ENCODE measurements around the gene UPF2. TPM values are rescaled to one million over a fixed set of nuclear protein-coding genes. Genes with fewer than 3 reads are reported as not detected.
"Not testable (repeated sequence)": the region's sequence is repeated elsewhere in the genome, so short reads cannot be mapped to it uniquely, and the experiment has no call there.

The UPF2 gene
- total RNA-seq, 1 donor from 2014 or later = 7.9 TPM

GRCh38 chr10:12010353-12010752 lies 32.3 kb downstream of the UPF2 start:
- Histone ChIP-seq H3K9me3 (peaks cover 8 to 9% of the 10 kb centered on the region in 2 donors), H3K4me3 (no peak overlapping the region), H3K27ac (no peak overlapping the region), H3K4me1 (no peaks in the 10 kb centered on the region), H3K36me3 (peaks cover 37 to 60% of the 10 kb centered on the region in 2 donors), H3K27me3 (no peaks in the 10 kb centered on the region)
- intact Hi-C loops (cut with DNase I) = no loop called here
- no peak for TF ChIP-seq CTCF (IDR thresholded peaks at IDR 0.05)
- no peak for DNase-seq (ENCODE audit: low spot score in 2 of 2)

- H3K9me3 ChIP-seq; H3K27ac ChIP-seq; intact Hi-C loops (cut with DNase I); H3K27me3 ChIP-seq; H3K4me3 ChIP-seq; DNase-seq (ENCODE audit: low spot score in 2 of 2); H3K4me1 ChIP-seq: not testable (repeated sequence)
- H3K36me3 ChIP-seq = peaks cover 39 to 68% of the 10 kb centered on the region in 2 donors
Observed at GRCh38 chr10:12008842-12009241, 33.8 kb downstream of the UPF2 start.

GRCh38 chr10:12006671-12007070 lies 35.9 kb downstream of the UPF2 start:
- Histone ChIP-seq H3K27me3 (no peaks in the 10 kb centered on the region), H3K4me3 (no peak overlapping the region), H3K4me1 (no peaks in the 10 kb centered on the region), H3K36me3 (peaks cover 40 to 68% of the 10 kb centered on the region in 2 donors), H3K9me3 (peaks cover 8 to 9% of the 10 kb centered on the region in 2 donors), H3K27ac (no peak overlapping the region)
- TF ChIP-seq CTCF (IDR thresholded peaks at IDR 0.05) = no peak
- intact Hi-C loops (cut with DNase I) = no loop called here
- no peak for DNase-seq (ENCODE audit: low spot score in 2 of 2)

- H3K9me3 ChIP-seq = no peaks in the 10 kb centered on the region
- intact Hi-C loops (cut with DNase I) = no loop called here
- no peaks in the 10 kb centered on the region for H3K4me1 ChIP-seq
- no peak overlapping the region for H3K27ac ChIP-seq
- peaks cover 23 to 43% of the 10 kb centered on the region in 2 donors for H3K36me3 ChIP-seq
- H3K4me3 ChIP-seq = no peak overlapping the region
- no peak for DNase-seq (ENCODE audit: low spot score in 2 of 2)
- no peaks in the 10 kb centered on the region for H3K27me3 ChIP-seq
- no peak for TF ChIP-seq CTCF (IDR thresholded peaks at IDR 0.05)
Observed at GRCh38 chr10:11993834-11994468, 48.7 kb downstream of the UPF2 start.

- DNase-seq (ENCODE audit: low spot score in 2 of 2) = no peak
- TF ChIP-seq CTCF (IDR thresholded peaks at IDR 0.05) = no peak
- Histone ChIP-seq H3K9me3 (no peaks in the 10 kb centered on the region), H3K4me3 (no peak overlapping the region), H3K27me3 (no peaks in the 10 kb centered on the region), H3K36me3 (peaks cover 0 to 4% of the 10 kb centered on the region in 2 donors), H3K4me1 (no peaks in the 10 kb centered on the region), H3K27ac (no peak overlapping the region)
- intact Hi-C loops (cut with DNase I) = loop anchor here (5.0 kb wide), 1 partner anchor 207 kb away; no protein-coding TSS in a partner anchor
Observed at GRCh38 chr10:11988924-11989323, 53.7 kb downstream of the UPF2 start.

- Histone ChIP-seq H3K27me3 (no peaks in the 10 kb centered on the region), H3K4me3 (no peak overlapping the region), H3K9me3 (no peaks in the 10 kb centered on the region), H3K27ac (no peak overlapping the region), H3K36me3 (peaks cover 0 to 9% of the 10 kb centered on the region in 2 donors), H3K4me1 (no peaks in the 10 kb centered on the region)
- intact Hi-C loops (cut with DNase I) = loop anchor here (5.0 kb wide), 1 partner anchor 204 kb away; no protein-coding TSS in a partner anchor
- DNase-seq (ENCODE audit: low spot score in 2 of 2) = peak in 1 of 2 donors; percentile 86
- peak; percentile 60 to 78 (median 77) for TF ChIP-seq CTCF (IDR thresholded peaks at IDR 0.05)
Observed at GRCh38 chr10:11986593-11987216, 55.9 kb downstream of the UPF2 start.
